Midbrain (tissue), 1 donor: ENCODE data around the gene RCOR1.

Experiments used
- DNase-seq: peaks from one replicate; lab custom pipeline; 2025; lab: John Stamatoyannopoulos, UW

RCOR1 gene

DNA sequence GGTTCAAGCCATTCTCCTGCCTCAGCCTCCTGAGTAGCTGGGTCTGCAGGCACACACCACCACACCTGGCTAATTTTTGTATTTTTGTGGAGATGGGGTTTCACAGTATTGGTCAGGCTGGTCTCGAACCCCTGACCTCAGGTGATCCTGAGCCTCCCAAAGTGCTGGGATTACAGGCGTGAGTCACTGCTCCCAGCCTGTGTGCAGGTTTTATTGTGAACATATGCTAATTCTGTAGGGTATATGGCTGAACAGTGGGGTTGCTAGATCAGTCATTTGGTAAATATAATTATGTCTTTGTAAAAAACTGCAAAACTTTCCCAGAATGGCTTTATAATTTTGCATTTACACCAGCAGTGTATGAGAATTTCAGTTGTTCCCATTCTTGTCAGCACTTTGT, 85.9 kb downstream of the RCOR1 start:
- DNase-seq, result no peak

DNA sequence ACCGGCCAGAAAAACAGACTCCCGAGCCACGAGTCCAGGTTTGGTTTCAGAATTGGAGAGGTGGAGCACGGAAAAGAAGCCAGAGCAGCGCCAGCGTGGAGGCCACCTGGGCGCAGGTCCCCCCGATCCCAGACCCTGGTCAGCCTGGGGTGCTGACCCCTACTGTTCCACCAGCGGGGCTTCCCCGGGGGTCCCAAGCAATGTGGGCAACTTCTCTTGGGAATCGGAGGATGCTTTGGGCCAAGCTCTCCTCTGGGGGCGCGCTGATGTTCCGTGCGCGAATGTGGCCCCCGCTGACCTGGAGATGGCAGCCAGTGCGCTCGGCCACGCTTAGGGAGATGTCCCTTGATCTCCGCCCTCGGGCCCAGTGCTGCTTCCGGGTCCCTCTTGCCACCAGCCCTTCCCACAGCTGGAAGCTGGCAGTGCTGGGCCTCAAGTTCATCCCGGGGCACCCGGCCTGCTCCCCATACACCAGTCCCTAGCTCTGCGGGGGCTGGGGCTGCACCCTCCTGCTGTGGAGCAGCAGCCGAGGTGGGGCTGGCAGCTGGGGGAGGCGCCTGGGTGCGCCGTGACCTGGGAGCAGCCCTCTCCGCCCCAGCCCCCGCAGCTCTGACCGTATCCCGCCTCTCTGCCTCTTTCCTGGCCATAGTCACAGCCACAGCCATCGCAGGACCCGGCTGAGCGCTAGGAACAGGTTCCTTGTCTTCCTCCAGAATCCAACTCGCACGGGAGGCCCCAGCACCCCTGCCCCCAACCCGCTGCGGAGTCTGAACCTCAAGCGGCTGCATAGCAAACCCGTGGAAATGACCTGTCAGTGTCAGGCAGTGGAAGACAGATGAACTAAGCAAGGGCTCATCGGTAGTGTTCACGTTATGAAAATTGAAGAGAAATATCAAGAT, 91.2 kb downstream of the RCOR1 start:
- no peak for DNase-seq

DNA sequence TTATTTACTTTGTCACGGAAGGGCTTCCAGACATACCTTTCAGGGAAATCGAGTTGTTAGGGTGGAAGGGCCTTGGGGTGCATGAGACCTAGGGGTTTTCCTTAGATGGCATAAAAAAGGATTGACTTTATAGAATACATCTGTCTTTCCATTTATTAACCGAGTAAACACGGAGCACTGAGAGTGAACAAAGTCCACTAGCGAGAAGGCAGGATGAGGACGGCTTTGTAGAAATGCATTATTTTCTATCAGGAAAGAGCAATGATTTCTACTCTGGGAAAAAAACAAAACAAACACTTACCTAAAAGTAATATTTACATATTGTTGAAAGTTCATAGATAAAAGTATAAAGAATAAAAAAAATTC, 91.8 kb downstream of the RCOR1 start:
- DNase-seq, result no peak

DNA sequence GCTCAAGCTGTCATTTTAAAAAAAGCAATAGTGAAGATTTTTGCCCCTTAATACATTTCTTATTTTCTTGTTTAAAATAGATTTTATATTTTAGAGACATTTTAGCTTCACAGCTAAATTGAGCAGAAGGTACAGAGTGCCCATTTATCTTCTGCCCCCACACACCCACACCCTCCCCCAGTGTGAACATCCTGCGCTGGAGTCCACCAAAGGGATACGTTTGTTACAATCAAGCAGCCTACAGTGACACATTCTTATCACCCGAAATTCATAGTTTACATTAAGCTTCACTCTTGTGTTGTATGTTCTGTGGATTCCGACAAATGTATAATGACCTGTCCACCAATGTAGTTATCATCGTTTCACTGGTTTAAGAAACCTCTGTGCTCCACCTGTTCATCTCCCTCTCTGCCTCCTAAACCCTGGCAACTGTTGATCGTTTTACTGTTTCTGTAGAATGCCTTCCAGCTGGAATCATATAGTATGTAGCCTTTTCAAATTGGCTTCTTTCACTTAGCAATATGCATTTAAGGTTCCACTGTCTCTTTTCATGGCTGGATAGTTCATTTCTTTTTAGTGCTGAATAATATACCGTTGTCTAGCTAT, 93.8 kb downstream of the RCOR1 start:
- no peak for DNase-seq

DNA sequence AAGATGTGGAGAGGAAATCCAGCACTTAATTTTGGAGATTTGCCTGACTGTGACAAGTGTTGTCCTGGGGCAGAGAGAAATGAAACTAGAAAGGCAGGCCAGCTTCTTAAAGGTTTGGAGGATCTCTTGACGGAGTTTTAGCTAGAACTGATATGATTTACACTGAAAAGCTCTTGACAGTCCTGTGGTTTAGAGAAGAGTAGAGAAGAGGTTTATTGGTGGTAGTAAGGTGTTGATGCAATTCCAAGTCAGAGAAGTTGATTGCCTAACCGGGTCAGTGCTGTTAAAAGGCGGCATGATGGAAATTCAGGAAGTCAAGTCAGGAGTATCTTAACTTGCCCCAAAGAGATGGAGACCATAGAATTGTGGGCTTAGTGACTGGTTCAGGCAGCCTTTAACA, 95.8 kb downstream of the RCOR1 start:
- no peak for DNase-seq

DNA sequence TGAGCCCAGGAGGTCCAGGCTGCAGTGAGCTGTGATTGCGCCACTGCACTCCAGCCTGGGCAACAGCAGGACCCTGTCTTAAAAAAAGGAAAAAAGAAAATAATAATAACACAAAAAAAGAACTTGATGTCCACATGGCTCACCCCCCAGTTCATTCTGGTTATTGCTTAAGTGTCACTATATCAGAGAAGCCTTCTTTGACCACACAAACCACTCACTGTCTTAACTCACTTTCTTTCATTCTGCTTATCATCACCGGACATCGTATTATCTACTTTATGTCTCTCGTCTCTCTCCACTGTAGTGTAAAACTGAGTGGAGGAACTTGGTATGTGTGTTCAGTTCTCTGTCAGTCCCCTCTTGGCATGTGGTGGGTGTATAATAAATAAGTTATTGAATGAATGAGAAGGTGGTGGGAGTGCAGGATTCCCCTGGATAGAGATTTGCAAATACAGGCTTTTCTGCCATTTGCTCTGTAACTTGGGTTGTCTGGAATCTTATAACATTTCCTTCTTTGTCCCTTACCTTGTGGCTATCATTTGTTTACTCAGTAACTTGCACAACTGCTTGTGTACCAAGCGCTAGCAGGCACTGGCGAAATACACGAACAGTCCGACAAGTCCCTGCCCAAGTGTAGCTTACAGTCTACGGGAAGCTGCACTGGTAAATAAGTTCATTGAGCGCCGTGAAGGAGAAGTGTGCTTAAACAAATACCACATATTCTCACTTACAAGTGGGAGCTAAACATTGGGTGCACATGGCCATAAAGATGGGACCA, 98.2 kb downstream of the RCOR1 start:
- no peak for DNase-seq

DNA sequence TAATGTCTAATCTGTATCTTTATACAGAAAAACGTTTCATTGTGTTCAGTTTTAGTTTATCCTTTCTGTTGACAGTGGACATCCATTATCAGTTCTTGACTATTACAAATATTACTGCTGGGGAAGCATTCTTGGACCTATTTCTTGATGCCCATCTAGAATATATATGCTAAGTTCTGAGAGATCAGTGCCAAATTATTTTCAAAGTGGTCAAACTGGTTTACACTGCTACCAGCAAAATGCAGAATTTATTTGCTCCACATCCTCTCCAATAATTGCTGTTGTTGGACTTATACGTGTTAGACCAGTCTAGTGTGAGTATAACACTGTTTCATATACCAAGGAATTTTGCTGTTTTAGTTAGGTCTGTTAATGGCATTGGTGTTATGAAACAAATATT, 99.3 kb downstream of the RCOR1 start:
- no peak for DNase-seq

DNA sequence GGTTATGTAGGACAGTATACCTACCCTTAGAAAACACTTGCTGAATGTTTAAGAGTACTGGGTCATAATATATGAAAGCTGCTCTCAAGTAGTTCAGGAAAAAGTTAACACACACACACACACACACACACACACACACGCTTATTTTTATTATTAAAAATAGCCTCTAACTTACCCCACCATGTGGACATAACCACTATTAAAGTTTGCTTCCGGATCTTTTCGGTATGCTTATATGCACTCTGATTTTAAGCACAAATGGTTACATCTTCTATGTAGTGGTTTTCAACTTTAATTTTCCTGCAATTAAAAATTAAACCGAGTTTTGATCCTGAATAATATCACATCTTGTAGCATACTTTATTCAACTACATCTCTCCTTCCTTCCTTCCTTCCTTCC, 99.9 kb downstream of the RCOR1 start:
- no peak for DNase-seq

DNA sequence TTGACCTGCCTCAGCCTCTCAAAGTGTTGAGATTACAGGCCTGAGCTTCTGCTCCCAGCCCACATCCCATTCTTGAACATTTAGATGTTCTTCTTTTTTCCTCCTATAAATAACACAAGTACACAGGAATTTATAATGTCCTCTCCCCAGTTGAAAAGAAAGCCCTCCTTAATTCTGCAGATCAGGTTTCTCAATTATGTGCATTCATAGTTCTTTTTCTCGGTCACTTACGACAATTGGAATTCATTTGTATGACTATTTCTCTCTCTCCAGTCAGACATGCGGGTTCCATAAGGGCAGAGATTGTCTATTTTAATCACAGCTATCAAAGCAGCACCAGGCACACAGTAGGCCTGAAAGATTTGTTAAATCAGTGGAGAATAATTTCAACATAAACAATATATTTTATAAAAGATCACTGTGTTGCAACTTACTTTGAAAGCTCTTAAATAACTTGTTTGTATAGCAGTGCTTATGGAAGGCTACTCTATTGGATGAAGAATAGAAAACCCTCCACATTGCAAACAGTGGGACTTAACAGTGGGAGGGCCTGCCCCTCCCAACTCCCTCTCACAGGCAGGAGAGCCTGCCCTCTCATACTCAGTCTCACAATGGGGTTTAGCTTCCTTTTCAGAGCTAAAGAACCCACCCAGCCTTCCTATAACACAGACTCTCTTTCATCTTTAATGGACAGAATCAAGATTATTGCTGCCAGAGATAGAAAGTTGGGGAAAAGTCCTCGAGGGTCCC, 100.7 kb downstream of the RCOR1 start:
- DNase-seq, result no peak

DNA sequence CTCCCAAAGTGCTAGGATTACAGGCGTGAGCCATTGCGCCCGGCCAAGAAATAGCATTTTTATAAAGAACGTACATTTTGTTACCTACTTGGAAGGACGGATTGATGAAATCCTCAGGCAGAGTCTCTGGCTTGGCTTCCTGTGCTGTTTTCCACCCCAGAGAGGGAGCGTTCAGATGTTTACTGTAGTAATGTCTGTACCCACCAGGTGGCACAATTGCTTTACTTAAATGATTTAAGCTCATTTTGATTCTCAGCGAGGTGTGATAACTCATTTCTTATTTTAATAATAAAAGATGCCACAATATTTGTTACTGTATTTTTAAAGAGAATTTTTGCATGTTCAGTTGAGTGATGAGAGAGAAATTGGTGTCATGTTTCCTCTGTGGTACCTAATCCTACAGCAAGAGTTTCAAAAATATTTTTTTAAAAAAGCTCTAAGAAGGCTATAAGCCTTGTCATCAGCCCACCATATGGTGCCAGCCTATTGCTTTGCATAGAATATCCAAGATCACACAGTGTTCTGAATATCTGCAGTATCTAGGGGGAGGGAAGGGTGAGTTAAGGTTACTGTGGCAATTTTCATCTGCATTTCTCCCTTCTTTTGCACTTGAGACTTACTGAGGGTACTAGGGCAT, 102.2 kb downstream of the RCOR1 start:
- DNase-seq, result peak; percentile 87

DNA sequence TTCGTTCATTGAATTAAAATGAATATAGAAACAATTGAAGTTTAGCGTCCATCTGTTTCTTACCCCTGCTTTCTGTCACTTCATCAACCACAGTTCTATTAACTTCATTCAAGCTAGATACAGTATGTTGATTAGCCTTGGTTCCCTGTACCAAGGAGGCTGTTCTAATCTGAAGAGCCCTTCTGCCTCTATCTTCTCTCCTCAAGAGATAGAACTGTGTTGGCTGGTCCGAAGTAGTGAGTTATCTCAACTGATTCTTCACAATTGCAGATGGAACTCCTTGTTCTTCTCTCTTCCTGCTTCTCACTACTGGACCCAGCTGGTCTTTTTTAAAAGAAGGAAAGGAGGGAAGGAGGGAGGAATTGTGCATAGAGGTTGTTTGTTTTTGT, 102.7 kb downstream of the RCOR1 start:
- no peak for DNase-seq

DNA sequence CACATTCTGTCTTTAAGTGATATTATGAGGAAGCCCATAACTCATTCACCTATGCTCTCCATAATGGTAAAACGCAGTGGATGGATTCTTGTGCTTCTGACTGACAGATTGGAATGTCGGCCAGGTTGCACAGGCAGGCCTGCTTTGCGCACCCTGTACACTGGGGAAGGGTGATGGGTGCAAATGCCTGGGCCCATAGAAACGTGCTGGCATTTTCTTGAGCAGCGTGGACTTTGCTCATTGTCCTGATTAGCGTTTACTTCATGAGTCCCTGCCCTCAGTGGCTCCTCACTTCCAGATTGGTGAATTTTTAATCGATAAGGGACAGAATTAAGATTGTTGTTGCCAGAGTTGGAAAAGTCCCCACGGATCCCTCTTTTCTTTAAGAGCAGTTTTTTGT, 103.9 kb downstream of the RCOR1 start:
- DNase-seq, result no peak

DNA sequence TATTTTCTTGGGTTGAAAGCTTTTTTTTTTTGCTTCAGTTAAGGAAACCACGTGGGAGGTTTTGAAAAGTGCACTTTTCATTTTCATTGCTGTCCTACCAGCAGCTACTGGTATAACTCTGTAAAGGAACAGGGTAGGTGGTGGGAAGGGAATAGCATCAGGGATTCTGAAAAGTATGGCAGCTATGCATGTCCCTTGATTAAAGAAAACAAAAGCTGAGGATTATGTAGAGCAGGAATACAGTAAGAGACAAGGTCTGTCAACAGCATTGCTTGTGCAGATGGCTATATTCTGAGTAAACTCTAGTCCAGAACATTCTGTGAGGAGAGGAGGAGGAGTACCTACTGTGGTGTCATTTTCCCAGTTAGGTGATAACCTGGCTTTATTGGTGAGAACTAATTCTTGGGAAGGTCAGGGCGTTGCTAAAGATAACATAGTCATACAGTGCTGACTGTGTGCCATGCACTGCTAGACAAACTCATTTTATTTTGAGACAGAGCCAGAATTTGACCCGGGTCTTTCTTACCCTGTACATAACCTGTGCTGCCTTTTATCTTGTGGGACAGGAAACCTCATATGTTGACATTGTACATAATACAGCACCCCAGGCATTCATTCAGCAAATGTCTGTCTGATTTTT, 104.5 kb downstream of the RCOR1 start:
- no peak for DNase-seq

DNA sequence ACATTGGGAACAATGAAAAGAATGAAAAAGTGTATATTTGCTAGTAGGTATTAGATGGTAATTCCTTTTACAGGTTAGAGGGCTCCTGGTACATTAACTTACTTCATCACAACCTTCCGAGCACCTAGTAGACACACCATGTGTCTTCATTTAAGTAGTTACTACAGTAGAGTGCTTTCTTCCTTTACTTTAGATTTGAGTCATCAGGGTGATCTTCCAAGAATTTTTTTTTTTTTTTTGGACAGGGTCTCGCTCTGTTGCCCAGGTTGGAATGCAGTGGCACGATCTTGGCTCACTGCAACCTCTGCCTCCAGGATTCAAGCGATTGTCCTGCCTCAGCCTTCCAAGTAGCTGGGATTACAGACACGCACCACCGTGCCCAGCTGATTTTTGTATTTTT, 105.1 kb downstream of the RCOR1 start:
- DNase-seq, result no peak

DNA sequence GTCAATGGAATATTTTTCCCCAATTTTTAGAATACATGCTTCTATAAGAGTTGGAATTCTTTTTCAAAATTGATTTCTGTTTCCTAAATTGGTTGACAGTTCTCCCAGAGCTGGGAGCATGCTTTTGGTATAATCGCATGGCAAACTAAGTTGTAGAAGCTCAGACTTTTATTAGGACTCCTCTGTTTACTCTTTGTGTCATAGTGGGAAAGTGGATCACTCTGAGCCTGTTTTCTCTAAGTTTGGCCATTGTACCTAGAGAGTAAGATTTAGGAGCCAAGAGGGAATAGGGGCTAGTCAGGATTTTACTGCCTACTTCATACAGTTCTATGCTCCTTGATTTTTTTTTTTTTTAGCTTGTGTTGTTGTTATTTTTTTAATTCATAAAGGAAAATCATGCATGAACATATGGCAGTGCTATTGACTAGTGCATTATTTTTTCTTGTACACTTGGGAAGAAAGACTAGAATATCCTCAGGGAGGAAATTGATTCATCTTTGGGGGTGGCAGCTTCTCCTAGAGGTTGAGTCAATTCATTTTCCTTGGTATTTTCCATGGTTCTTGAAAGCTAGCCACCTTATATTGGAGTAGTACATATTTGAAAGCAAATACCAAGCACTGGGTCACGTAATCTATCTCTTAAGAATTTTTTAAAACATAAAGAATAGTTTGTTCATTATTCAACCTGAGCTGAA, 107.1 kb downstream of the RCOR1 start:
- no peak for DNase-seq

DNA sequence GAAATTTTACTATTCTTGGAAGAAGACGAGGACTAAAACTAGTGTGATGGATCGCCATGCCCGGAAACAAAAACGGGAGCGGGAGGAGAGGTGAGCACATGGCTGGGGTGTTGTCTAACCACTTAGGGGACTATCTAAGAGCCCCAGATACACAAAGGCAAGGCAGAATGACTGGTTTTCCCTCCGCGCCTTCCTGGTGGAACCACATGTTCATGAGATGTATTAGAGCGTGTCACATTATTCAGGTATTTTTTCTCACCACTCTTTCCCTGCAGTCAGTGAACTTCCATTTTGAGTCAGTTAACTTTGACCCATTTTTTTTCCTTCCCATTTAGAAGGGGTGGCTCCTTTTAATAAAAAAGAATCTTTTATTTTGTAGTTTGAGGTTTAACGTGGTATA, 116.0 kb downstream of the RCOR1 start:
- no peak for DNase-seq

DNA sequence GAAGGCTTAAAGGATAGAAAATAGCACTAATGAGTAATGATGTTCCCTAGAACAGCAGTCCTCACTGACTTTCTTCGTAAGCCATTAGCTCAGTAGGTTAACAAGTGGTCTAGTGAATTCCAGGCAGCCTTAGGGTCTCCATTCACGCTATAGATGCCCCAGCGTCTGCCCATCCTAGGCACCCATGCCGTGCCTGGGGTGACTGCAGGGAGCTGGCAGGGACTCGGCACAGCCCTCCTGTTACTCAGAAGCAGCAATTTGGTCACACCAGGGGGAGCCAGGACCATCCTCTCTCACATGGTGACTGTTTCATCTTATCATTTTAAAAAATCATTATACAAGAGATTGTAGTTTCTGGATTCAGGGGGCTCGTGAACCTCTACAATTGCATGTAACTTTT, 118.8 kb downstream of the RCOR1 start:
- no peak for DNase-seq

DNA sequence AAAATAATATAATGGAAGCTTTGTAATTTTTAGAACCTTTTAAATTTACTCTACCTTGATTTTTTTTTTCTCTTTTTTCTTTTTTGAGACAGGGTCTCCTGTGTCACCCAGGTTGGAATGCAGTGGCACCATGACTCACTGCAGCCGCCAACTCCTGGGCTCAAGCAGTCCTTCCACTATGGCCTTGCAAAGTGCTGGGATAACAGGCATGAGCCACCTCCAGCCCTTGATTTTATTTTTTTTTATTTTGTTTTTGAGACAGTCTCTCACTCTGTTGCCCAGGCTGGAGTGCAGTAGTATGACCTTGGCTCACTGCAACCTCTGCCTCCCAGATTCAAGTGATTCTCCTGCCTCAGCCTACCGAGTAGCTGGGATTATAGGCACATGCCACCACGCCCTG, 119.5 kb downstream of the RCOR1 start:
- DNase-seq, result no peak

DNA sequence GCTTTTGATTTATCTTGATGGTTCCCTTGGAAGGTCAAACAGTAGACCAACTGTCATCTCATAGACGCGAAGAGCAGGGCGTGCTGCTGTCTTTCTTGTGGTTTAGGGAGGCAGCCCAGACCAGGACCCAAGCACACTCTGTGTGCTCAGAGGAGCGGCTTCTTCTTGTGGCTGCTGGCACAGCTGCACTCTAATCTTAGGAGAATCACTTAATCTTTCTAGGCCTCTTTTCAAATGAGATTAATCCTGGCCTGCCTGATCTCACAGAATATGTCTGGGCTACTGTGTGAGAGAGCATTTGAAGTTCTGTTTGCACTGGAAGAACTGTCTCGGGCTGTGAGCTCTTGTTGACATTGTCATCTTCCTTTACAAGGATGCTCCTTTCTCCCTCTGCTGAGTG, 124.8 kb downstream of the RCOR1 start:
- DNase-seq, result no peak

DNA sequence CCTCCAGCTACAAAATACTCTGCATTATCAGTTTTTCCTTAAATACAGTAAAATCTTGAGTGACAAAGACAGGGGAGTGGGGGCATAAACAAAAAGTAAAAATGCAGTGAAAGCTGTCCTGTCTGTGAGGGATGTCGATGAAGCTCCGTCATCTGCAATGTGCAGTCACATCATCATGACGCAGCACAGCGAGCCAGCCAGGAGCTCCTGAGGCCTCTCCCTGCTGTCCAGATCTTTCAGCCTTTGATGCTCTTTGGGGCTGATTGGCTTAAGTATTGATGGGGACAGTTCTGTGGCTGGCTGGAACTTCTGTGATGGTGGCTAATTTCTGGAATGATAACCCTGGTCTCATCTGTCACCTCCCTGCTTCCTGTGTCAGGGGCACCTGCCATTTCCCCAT, 130.2 kb downstream of the RCOR1 start:
- DNase-seq, result no peak

DNA sequence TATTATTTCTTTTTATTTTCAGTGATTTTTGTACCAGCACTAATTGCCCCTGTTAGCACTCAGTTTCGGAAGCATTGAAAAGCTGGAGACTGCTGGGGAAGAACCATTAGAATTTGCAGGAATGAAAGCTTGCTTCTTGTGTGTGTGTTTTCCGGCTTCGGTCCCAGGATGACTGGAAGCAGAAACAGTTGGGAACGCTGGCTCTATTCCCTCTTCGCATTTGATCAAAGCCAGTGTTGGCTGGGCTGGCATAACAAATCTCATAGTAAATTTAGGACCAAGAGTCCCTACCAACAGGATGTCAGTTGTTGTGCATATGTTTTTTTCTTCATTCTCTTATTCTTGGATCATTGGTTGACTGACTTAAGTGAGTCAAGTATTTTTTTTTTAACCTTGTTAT, 131.2 kb downstream of the RCOR1 start:
- peak; percentile 37 for DNase-seq
